ENCODE data around the gene EXOC2.

GRCh38 chr6:636488-636887 is 56.5 kb downstream of the EXOC2 start:
- TF ChIP-seq CTCF (IDR thresholded peaks at IDR 0.05) (no peak), POLR2A (IDR thresholded peaks at IDR 0.05) (no peak)

Data from Peyer's patch (tissue), 4 donors.